ENCODE measurements around the gene THNSL1.

Gene THNSL1

GRCh38 chr10:25026463-25026862, 10.1 kb downstream of the THNSL1 start:
- no peak for TF ChIP-seq CTCF (IDR thresholded peaks at IDR 0.05; ENCODE audit: low read depth, low read length)
- H3K4me3 ChIP-seq (ENCODE audit: low read depth, low read length) = no peak overlapping the region

GRCh38 chr10:25028711-25029110, 12.3 kb downstream of the THNSL1 start:
- TF ChIP-seq CTCF (IDR thresholded peaks at IDR 0.05; ENCODE audit: low read depth, low read length) = no peak
- H3K4me3 ChIP-seq (ENCODE audit: low read depth, low read length) = no peak overlapping the region

GRCh38 chr10:25029519-25029918, 13.1 kb downstream of the THNSL1 start:
- TF ChIP-seq CTCF (IDR thresholded peaks at IDR 0.05; ENCODE audit: low read depth, low read length) = no peak
- H3K4me3 ChIP-seq (ENCODE audit: low read depth, low read length) = no peak overlapping the region

- no peak overlapping the region for H3K4me3 ChIP-seq (ENCODE audit: low read depth, low read length)
- no peak for TF ChIP-seq CTCF (IDR thresholded peaks at IDR 0.05; ENCODE audit: low read depth, low read length)
Observed at GRCh38 chr10:25036381-25036780, 20.0 kb downstream of the THNSL1 start.

- no peak for TF ChIP-seq CTCF (IDR thresholded peaks at IDR 0.05; ENCODE audit: low read depth, low read length)
- H3K4me3 ChIP-seq (ENCODE audit: low read depth, low read length) = no peak overlapping the region
Observed at GRCh38 chr10:25038325-25038724, 21.9 kb downstream of the THNSL1 start.

- no peak overlapping the region for H3K4me3 ChIP-seq (ENCODE audit: low read depth, low read length)
- no peak for TF ChIP-seq CTCF (IDR thresholded peaks at IDR 0.05; ENCODE audit: low read depth, low read length)
Observed at GRCh38 chr10:25039531-25039930, 23.1 kb downstream of the THNSL1 start.

- H3K4me3 ChIP-seq (ENCODE audit: low read depth, low read length) = no peak overlapping the region
- TF ChIP-seq CTCF (IDR thresholded peaks at IDR 0.05; ENCODE audit: low read depth, low read length) = no peak
Observed at GRCh38 chr10:25046641-25047040, 30.2 kb downstream of the THNSL1 start.

Data from WI38 (cell line).